Coronary artery (tissue), 2 donors: Measurements from ENCODE around the gene FHIT.

ENCODE experiments used
- DNase-seq: peaks from one replicate; pipeline ENCODE4 v3.0.0-alpha.2; 2017; ENCODE audit warnings: low spot score
- H3K27ac ChIP-seq, 2 donors: fragments of 200-600 bp; sonication (generic); one replicate each; pipeline ENCODE4 v1.5.1; 2016 to 2019
- H3K4me3 ChIP-seq: fragments of 200-600 bp; sonication (generic); 2 replicates; pipeline ENCODE4 v1.5.1; 2016; ENCODE audit warnings: mild to moderate bottlenecking, moderate library complexity
- TF ChIP-seq, protein P1 (sequence below): fragments of 200-600 bp; sonication (generic); IDR thresholded peaks from one replicate; pipeline ENCODE4 v1.5.1; 2019; ENCODE audit warnings: antibody characterized with exemption

FHIT gene

DNA sequence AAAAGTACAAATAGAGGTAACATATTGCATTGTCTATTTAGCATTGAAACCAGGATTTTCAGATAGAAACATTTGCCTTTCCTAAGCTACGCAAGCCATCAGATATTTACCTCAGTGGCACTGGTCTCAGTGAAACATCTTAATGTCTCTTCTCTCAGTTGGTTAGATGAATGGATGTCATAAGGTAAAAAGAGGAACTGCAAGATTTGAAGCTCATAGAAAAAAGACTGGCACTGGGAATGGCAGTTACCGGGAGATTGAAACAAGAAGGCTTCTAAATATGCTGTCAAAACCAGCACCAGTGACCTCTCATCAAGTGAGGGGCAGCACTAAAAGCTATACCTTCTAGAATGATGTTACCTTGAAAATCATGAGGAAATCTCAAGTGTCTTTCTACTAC is 486.4 kb downstream of the FHIT start:
- TF ChIP-seq, protein P1, sequence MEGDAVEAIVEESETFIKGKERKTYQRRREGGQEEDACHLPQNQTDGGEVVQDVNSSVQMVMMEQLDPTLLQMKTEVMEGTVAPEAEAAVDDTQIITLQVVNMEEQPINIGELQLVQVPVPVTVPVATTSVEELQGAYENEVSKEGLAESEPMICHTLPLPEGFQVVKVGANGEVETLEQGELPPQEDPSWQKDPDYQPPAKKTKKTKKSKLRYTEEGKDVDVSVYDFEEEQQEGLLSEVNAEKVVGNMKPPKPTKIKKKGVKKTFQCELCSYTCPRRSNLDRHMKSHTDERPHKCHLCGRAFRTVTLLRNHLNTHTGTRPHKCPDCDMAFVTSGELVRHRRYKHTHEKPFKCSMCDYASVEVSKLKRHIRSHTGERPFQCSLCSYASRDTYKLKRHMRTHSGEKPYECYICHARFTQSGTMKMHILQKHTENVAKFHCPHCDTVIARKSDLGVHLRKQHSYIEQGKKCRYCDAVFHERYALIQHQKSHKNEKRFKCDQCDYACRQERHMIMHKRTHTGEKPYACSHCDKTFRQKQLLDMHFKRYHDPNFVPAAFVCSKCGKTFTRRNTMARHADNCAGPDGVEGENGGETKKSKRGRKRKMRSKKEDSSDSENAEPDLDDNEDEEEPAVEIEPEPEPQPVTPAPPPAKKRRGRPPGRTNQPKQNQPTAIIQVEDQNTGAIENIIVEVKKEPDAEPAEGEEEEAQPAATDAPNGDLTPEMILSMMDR: no peak
- no peak overlapping the region for H3K27ac ChIP-seq
- DNase-seq: no peak

DNA sequence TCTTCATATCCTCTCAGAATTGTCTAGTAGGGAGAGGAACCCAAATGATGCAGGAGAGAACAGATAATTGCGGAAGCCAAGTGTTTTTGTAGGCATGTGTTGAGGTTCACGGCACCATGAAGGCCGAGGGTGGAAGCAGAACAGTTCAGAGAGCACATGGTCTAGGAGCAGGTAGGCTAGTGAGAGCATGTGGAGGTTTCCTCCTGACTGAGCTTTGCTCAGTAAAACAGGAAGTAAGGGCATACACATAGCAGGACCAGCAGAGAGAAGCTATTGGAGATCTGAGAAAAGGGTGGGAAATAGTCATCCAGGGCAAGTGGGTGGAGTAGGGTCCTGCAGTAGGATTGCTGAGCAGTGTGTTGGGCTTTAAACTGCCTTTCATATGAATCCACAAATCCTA is 491.1 kb downstream of the FHIT start:
- TF ChIP-seq, protein P1: no peak
- H3K4me3 ChIP-seq: no peak overlapping the region
- DNase-seq: no peak
- H3K27ac ChIP-seq: no peak overlapping the region

More for the DNA sequence above, 486.4 kb downstream of the FHIT start:
- H3K4me3 ChIP-seq: no peak overlapping the region

DNA sequence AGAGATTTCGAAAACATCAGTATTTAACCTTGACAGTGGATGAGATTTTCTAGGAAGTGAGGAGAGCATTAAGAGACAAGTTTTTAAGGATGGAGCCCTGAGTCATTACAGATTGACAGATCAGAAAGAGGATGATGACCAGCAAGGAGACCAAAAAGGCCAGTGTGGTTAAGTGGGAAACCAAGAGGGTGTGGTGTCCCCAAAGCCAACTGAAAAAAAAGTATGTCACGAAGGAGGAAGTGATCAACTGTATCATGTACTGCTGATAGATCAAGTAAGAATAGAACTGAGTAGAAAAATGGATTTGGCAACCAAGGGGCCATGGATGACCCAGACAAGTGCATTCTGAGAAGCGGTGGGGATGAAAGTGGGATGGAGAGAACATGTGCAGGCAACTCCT is 491.8 kb downstream of the FHIT start:
- TF ChIP-seq, protein P1: no peak
- no peak overlapping the region for H3K4me3 ChIP-seq
- no peak for DNase-seq
- H3K27ac ChIP-seq: no peak overlapping the region

DNA sequence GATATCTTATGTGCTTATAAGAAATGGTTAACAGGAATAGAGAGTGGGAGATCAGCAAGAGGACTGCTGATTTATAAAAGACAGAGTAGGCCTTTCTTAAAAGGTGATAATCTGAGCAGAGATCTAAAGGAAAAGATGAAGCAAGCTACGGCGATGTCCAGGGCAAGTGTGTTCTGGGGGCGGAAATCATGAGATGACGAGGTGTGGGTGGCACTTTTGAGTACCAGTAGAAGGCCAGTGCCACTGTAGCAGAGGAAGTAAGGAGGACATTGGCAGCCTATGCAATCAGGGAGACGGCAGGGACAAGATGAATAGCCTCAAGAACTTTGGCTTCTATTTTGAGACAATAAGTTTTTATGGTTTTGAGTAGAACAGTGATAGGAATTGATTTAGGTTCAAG is 492.4 kb downstream of the FHIT start:
- H3K27ac ChIP-seq: no peak overlapping the region
- DNase-seq: no peak
- TF ChIP-seq, protein P1: no peak
- H3K4me3 ChIP-seq: no peak overlapping the region

DNA sequence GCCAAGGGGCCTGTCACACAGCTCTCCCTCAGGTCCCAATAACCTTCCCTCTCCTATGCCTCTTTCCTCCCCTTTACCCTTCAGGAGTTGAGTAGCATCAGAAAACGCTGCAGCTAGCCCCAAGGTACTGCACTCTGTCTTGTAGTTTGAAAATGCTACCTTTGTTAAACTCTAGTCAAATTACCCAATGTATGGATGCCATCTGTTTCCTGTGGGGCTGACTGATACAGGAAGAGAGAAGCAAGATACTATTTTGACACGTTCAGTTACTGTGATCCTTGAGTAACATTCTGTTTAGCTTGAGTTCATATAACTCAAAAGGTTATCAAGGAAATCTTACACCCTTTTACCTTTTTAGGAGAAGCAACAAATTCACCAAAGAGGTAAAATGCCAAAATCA is 493.1 kb downstream of the FHIT start:
- DNase-seq: no peak
- TF ChIP-seq, protein P1: no peak
- Histone ChIP-seq H3K27ac (no peak overlapping the region), H3K4me3 (no peak overlapping the region)

DNA sequence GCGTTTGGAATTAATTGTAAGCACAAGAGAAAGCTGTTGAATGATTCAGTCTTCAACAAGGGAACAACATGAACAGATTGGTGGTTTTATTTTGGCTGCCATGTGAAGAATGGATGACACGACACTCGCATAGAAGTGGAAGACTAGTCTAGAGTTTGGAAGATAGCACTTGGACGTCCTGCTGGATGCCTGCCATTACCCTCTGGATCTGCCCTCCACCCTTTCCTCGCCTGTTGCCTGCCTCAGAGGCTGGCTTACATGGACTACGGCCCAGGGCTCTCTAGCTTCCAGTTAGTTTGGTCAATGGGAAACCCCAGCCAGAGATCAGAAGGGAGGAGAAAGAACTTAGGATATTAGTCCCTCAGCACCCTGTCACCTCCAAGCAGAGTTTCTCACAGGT is 493.5 kb downstream of the FHIT start:
- DNase-seq: no peak
- no peak overlapping the region for H3K4me3 ChIP-seq
- H3K27ac ChIP-seq: no peak overlapping the region
- TF ChIP-seq, protein P1: no peak

DNA sequence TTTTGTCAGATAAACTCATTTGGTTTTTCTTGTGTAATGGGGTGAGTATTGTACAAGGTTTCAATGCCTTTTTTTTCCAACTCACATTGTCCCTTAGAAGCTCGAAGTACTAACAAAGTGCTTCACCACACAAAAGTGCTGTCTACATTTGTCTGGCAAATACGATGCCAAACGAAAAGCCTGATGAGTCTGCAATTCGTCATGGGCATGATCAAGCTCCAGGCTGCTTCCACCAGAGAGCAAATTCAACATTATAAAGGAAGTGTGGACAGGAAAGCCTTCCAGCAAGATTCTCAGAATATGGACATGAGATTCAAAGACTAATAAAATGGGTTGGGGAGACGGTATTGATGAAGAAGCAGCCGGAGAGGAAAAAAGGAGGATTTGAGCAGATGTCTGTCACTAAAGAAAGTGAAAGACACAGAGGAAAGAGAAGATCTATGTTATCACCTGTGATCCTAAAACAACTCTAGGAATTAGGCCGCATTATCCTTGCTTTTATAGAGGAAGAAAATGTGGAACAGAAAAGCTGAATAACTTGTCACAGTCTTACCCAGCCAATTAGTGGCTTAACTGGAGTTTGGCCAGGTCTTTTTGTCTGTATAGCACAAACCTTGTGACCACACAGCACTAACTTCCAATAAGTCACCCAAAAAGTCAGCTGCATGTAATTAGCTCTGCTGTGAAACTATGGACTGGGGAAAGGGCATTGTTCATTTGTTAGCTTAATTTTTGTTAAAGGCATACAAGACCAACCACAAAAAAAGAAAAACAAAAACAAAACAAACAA is 494.8 kb downstream of the FHIT start:
- Histone ChIP-seq H3K27ac (no peak overlapping the region), H3K4me3 (no peak overlapping the region)
- TF ChIP-seq, protein P1: no peak
- no peak for DNase-seq
